HEK293 (cell line): ENCODE data around the gene ZDHHC3.

ENCODE experiments used
- KLF10 ChIP-seq: fragments of 450-650 bp; IDR thresholded peaks from 2 replicates; pipeline ENCODE4 v1.5.1; 2018; ENCODE audit warnings: missing biosample characterization, mild to moderate bottlenecking, missing genetic modification characterization
- REST ChIP-seq: fragments of 450-650 bp; formaldehyde crosslinking; IDR thresholded peaks from 2 replicates; pipeline ENCODE4 v1.5.1; 2016; ENCODE audit warnings: missing biosample characterization, missing genetic modification characterization
- ZNF311 ChIP-seq: fragments of 450-650 bp; formaldehyde crosslinking; IDR thresholded peaks from 2 replicates; pipeline ENCODE4 v1.5.1; 2017; ENCODE audit warnings: missing biosample characterization, missing genetic modification characterization, borderline replicate concordance
- ZNF416 ChIP-seq: fragments of 450-650 bp; formaldehyde crosslinking; IDR thresholded peaks from 2 replicates; pipeline ENCODE4 v1.5.1; 2016; ENCODE audit warnings: missing biosample characterization, missing genetic modification characterization
- ZNF555 ChIP-seq: fragments of 450-650 bp; formaldehyde crosslinking; conservative IDR thresholded peaks from 2 replicates; pipeline ENCODE4 v1.5.1; 2017; ENCODE audit warnings: missing biosample characterization, mild to moderate bottlenecking, missing genetic modification characterization, inconsistent platforms
- TF ChIP-seq, protein P1 (sequence below): fragments of 450-650 bp; formaldehyde crosslinking; IDR thresholded peaks from 2 replicates; pipeline ENCODE4 v1.5.1; 2016; ENCODE audit warnings: missing biosample characterization, missing genetic modification characterization

DNA sequence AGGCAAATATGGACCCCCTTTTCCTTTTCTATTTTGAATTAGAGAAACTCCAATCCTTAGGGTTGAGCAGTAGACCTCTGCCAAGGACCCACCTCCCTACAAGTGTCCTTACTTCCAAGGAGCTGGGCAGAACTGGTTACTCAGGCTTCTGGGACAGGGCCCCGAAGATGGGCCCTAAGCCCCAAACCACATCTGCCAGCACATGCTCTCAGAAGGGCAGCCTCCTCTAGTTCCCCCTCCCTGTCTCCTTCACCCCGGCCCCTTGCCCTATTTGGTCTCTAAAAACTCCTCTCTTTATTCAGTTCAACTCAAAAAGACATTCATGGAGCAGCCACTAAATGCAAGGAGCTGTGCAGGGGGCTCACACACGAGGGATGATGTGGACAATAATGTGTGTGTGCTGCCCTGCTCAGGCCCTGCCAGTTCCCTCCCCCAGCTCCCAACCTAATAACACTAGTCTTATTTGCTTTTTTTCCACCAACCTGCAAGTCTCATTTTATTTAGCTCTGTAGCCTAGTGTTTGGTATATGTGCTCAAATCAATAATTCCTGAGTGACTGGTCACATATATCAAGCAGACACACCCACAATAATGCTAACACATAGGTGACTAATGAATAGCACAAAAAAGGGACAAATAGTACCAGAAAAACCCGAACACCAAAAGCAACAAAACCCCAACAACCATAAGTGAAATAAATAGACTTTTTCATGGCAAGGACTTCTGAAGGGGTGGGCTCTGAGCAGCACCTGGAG lies 12.2 kb downstream of the ZDHHC3 start:
- TF ChIP-seq KLF10 (tag by site-specific recombination) (no peak), REST (no peak), ZNF311 (tag by site-specific recombination) (no peak), ZNF555 (tag by site-specific recombination) (no peak), ZNF416 (tag by site-specific recombination) (no peak)
- TF ChIP-seq, protein P1, sequence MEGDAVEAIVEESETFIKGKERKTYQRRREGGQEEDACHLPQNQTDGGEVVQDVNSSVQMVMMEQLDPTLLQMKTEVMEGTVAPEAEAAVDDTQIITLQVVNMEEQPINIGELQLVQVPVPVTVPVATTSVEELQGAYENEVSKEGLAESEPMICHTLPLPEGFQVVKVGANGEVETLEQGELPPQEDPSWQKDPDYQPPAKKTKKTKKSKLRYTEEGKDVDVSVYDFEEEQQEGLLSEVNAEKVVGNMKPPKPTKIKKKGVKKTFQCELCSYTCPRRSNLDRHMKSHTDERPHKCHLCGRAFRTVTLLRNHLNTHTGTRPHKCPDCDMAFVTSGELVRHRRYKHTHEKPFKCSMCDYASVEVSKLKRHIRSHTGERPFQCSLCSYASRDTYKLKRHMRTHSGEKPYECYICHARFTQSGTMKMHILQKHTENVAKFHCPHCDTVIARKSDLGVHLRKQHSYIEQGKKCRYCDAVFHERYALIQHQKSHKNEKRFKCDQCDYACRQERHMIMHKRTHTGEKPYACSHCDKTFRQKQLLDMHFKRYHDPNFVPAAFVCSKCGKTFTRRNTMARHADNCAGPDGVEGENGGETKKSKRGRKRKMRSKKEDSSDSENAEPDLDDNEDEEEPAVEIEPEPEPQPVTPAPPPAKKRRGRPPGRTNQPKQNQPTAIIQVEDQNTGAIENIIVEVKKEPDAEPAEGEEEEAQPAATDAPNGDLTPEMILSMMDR (tag by site-specific recombination) = no peak
